NCI-H226 (cell line): ENCODE results near the gene FCGBP.
A peak's percentile ranks its signal among the peaks of the same experiment; 100 is the strongest.
"Not testable (repeated sequence)": the region's sequence is repeated elsewhere in the genome, so short reads cannot be mapped to it uniquely, and the experiment has no call there.

Experiments used
- DNase-seq: peaks from one replicate; pipeline ENCODE4 v3.0.0-alpha.2; 2015

The FCGBP gene

GRCh38 chr19:39934584-39935363 is at the start of gene FCGBP:
Gene FCGBP, minus strand, starts transcription at chr19:39934634.
- DNase-seq = no peak

GRCh38 chr19:39983695-39984300 is 49.4 kb upstream of the FCGBP start:
- DNase-seq = no peak

GRCh38 chr19:39982883-39983282 is 48.4 kb upstream of the FCGBP start:
- no peak for DNase-seq

GRCh38 chr19:39974377-39975155 is 40.1 kb upstream of the FCGBP start:
- no peak for DNase-seq

- no peak for DNase-seq
Measured at GRCh38 chr19:39971380-39972035, 37.1 kb upstream of the FCGBP start.

GRCh38 chr19:39970675-39971379 is 36.4 kb upstream of the FCGBP start, which contains the start of gene PSMC4:
Gene PSMC4, plus strand, starts transcription at chr19:39971165. Its CDS starts 38 bp downstream, at chr19:39971203.
- peak; percentile 98 for DNase-seq

- DNase-seq = no peak
Measured at GRCh38 chr19:39970425-39970674, 35.9 kb upstream of the FCGBP start.

GRCh38 chr19:39969681-39970424 is 35.4 kb upstream of the FCGBP start:
- no peak for DNase-seq

- no peak for DNase-seq
Measured at GRCh38 chr19:39969266-39969665, 34.8 kb upstream of the FCGBP start.

- DNase-seq = no peak
Measured at GRCh38 chr19:39968789-39969188, 34.4 kb upstream of the FCGBP start.

GRCh38 chr19:39967561-39967960 is 33.1 kb upstream of the FCGBP start:
- no peak for DNase-seq

GRCh38 chr19:39966617-39967016 is 32.2 kb upstream of the FCGBP start:
- DNase-seq = no peak

GRCh38 chr19:39963898-39964297 is 29.5 kb upstream of the FCGBP start:
- no peak for DNase-seq

- not testable (repeated sequence) for DNase-seq
Measured at GRCh38 chr19:39959407-39959806, 25.0 kb upstream of the FCGBP start.

- not testable (repeated sequence) for DNase-seq
Measured at GRCh38 chr19:39958942-39959341, 24.5 kb upstream of the FCGBP start.

GRCh38 chr19:39957886-39958285 is 23.5 kb upstream of the FCGBP start:
- DNase-seq = not testable (repeated sequence)

- no peak for DNase-seq
Measured at GRCh38 chr19:39953915-39954314, 19.5 kb upstream of the FCGBP start.

- DNase-seq = peak; percentile 54
Measured at GRCh38 chr19:39951686-39952085, 17.3 kb upstream of the FCGBP start.

- no peak for DNase-seq
Measured at GRCh38 chr19:39951065-39951650, 16.7 kb upstream of the FCGBP start.

- no peak for DNase-seq
Measured at GRCh38 chr19:39949026-39949747, 14.8 kb upstream of the FCGBP start.

GRCh38 chr19:39946532-39946931 is 12.1 kb upstream of the FCGBP start:
- peak; percentile 74 for DNase-seq
